ACHN (cell line): ENCODE measurements around the gene SLC13A5.

ENCODE experiments used
- DNase-seq: peaks from one replicate; pipeline ENCODE4 v3.0.0-alpha.2; 2015
- in situ Hi-C: cut with HindIII; loops from 2 replicates; pipeline ENCODE4 v1.10.0; 2017; ENCODE audit warnings: low sequenced_read_pairs, low pct_ligation_motif_present, low pct_unique_long_range_greater_than_20kb

SLC13A5 gene

GRCh38 chr17:6691546-6691945 lies 21.6 kb downstream of the SLC13A5 start:
- in situ Hi-C loops, result no loop called here
- DNase-seq, result no peak

- DNase-seq, result no peak
- in situ Hi-C loops, result no loop called here
Observed at GRCh38 chr17:6690641-6691040, 22.5 kb downstream of the SLC13A5 start.

GRCh38 chr17:6688944-6689343 lies 24.2 kb downstream of the SLC13A5 start:
- in situ Hi-C loops, result no loop called here
- no peak for DNase-seq

- no peak for DNase-seq
Observed at GRCh38 chr17:6686026-6686425, 27.1 kb downstream of the SLC13A5 start.

GRCh38 chr17:6684881-6685767 lies 28.0 kb downstream of the SLC13A5 start:
- no peak for DNase-seq
- in situ Hi-C loops, result no loop called here

More at GRCh38 chr17:6686026-6686425, 27.1 kb downstream of the SLC13A5 start:
- in situ Hi-C loops, result no loop called here

GRCh38 chr17:6684460-6684783 lies 28.7 kb downstream of the SLC13A5 start:
- in situ Hi-C loops, result no loop called here
- DNase-seq, result no peak

DNA sequence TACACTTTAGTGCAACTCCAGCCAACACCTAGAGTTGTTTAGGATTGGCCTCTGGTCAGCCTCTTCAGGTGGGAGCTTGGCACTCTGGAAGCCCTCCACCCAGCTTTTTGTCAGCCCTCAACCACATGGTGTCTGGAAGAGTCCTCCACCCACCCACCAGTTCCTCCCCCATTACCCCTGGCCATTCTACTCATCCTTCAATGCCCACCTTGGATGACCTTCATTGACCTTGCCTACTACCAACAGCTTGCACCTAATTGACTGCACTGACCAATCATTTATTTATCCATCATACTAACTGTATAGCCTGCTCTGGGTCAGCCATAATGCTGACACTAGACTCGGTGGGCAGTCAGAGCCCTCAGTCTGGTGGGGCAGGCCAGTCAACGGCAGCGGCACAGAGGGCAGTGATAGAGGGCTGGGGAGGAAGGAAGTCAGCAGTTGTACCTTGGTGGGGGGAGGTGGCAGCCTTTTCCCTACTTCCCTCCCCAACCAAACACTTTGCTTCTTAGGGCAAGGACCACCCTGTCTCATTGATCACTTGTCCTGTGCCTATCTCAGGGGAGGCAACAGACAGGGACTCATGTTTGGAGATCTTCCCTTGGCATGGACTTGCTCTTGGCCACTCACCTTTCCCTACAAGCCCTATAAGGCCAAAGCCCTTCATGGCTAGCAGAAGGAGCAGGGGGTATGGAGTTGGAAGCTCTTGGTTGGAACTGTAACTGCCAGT lies 29.3 kb downstream of the SLC13A5 start:
- in situ Hi-C loops, result no loop called here

GRCh38 chr17:6683081-6683684 lies 30.0 kb downstream of the SLC13A5 start:
- DNase-seq, result no peak
- in situ Hi-C loops, result no loop called here

More for the DNA sequence above, 29.3 kb downstream of the SLC13A5 start:
- DNase-seq, result no peak

GRCh38 chr17:6682339-6682738 lies 30.8 kb downstream of the SLC13A5 start:
- in situ Hi-C loops, result no loop called here
- DNase-seq, result no peak

DNA sequence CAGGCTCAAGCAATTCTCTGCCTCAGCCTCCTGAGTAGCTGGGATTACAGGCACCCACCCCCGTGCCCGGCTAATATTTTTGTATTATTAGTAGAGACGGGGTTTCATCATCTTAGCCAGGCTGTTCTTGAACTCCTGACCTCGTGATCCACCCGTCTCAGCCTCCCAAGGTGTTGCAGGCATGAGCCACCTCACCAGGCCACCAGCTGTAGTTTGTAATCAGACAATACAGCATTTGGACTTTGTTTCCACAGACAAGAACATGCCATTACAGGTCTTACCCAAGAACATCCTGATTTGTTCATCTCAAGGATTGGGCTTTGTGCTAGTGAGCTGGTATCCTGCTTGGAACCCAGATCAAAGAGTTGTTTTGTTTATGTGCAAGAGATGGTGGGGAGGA lies 31.5 kb downstream of the SLC13A5 start:
- in situ Hi-C loops, result no loop called here
- DNase-seq, result no peak

DNA sequence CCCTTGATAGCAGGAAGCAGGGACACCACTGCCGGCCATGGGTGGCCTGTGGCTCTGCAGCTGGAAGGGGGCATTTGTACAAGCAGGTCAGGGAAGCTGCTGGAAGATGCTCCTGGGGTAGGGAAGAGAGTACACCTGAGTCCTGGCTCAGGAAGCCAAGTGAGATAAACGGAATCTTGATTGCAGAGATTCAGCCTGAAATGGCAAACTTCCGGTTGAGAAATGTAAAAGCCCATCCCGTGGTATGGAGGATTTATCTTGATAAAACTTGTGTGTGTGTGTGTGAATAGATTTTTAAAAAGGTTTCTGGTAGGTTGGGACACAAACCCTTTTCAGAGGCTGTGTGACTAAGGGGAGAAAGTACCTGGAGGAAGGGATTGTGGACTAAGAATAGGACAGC lies 32.0 kb downstream of the SLC13A5 start:
- in situ Hi-C loops, result no loop called here
- no peak for DNase-seq

DNA sequence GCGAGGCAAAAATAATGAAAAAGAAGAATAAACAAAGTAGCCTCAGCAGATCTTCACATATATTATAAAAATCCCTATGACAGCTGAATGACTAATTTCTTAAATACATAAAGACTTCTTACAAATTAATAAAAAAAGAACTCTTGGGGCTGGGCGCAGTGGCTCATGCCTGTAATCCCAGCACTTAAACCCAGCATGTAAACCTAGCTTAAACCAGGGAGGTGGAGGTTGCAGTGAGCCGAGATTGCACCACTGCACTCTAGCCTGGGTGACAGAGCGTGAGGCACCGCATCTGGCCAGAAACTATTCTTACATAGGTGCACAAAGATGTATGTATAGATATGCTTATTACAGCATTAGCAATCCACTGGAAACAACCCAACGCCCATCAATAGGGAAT lies 33.9 kb downstream of the SLC13A5 start:
- in situ Hi-C loops, result no loop called here

GRCh38 chr17:6677946-6678345 lies 35.2 kb downstream of the SLC13A5 start:
- DNase-seq, result no peak
- in situ Hi-C loops, result no loop called here

More for the DNA sequence above, 33.9 kb downstream of the SLC13A5 start:
- no peak for DNase-seq

- in situ Hi-C loops, result no loop called here
- no peak for DNase-seq
Observed at GRCh38 chr17:6677158-6677831, 35.9 kb downstream of the SLC13A5 start.

DNA sequence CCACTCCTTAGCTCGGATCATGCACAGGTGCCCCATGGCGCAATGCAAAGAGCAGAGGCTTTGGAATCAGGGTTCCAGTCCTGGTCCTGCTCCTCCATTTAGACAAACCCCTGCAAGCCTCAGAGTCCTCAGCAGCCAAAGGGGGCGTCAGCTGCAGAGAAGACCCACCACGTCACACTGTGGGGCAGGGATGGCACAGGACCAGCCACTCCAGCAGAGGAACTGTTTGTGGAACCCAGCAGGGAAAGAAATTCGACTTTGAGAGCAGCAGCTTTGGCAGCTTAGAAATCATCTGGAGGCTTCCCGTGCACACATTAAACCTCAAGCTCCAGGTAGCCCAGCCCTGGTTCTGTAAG lies 36.4 kb downstream of the SLC13A5 start:
- no peak for DNase-seq
- in situ Hi-C loops, result no loop called here

- DNase-seq, result no peak
- in situ Hi-C loops, result no loop called here
Observed at GRCh38 chr17:6675201-6675825, 37.9 kb downstream of the SLC13A5 start.

DNA sequence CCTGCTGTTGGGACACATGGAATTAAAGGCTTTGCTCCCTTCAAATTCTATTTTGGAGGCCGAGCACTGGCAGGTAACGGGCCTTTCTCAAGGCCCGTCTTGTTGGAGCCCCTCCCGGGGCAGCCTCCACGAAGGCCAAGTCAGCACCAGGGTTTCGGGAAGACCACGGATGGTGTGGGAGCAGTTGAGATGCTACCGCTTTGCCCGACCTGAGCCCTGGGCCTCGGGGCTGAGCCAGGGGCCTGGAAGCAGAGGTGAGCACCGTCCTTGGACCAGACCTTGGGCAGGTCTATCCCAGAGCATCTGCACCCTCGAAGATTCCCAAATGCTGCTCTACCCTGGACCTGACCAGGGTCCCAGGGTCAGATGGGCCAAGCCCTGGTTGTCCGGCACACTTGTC lies 38.6 kb downstream of the SLC13A5 start:
- no peak for DNase-seq
- in situ Hi-C loops, result no loop called here

DNA sequence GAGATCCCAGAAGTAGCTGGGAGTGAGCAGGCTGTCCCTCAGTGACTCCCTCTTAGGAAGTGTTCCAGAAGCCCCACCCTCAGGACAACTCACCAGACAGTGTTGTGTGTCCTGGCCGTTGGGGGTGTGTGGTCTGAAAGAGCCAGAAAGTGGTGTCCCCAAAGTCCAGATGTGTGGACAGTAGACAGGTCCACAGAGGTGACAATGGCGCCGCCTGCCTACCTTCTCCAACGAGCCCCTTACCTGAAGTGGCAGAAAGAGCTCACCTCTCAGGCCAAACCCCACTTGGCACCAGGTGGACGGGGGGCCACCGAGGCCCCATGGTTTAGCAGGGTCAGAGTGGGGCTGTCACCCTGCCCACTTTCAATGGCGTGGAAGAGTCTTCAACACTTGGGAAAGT lies 41.7 kb downstream of the SLC13A5 start:
- DNase-seq, result no peak
- in situ Hi-C loops, result no loop called here

- DNase-seq, result no peak
- in situ Hi-C loops, result no loop called here
Observed at GRCh38 chr17:6670999-6671398, 42.2 kb downstream of the SLC13A5 start.
